NT2/D1 (cell line): ENCODE results near the gene PHLPP1.

Experiments
- SUZ12 ChIP-seq: IDR thresholded peaks from 2 replicates; pipeline ENCODE4 v1.6.1; 2011; ENCODE audit not compliant: insufficient read length, insufficient read depth; ENCODE audit errors: extremely low read depth
- ZNF274 ChIP-seq: IDR thresholded peaks from 2 replicates; pipeline ENCODE4 v1.6.1; 2011; ENCODE audit warnings: mild to moderate bottlenecking, low read depth, low read length

- no peak for TF ChIP-seq SUZ12
- TF ChIP-seq ZNF274: no peak
Measured at GRCh38 chr18:62987859-62988258, 272.5 kb downstream of the PHLPP1 start.
